ENCODE measurements around the gene USP25.

Gene USP25

GRCh38 chr21:15740383-15740782 lies 10.6 kb downstream of the USP25 start:
- H3K9ac ChIP-seq (ENCODE audit: insufficient read length): no peak overlapping the region

GRCh38 chr21:15741510-15741909 lies 11.7 kb downstream of the USP25 start:
- TF ChIP-seq EZH2 (IDR thresholded peaks at IDR 0.05): no peak
- TF ChIP-seq FOXP2 (optimal IDR thresholded peaks at IDR 0.05; ENCODE audit: control extremely low read depth, extremely low read length, insufficient read depth): no peak
- TF ChIP-seq POLR2AphosphoS5 (IDR thresholded peaks at IDR 0.05; ENCODE audit: borderline replicate concordance, low read depth, low read length): no peak
- Histone ChIP-seq H3K27ac (no peak overlapping the region), H3K4me3 (no peak overlapping the region), H3K9ac (ENCODE audit: insufficient read length) (no peak overlapping the region), H3K9me3 (ENCODE audit: low read depth, low read length) (peaks cover 17% of the 10 kb centered on the region; the same call in 1 of the 2 replicates), H3K36me3 (ENCODE audit: insufficient read depth, low read length) (peaks cover 36% of the 10 kb centered on the region)
- no peak for DNase-seq (ENCODE audit: low read depth, low spot score)

More at GRCh38 chr21:15740383-15740782, 10.6 kb downstream of the USP25 start:
- 0 out of 2 replicates have a peak, but pooled peaks cover 14% of the 10 kb centered on the region for H3K9me3 ChIP-seq (ENCODE audit: low read depth, low read length)
- DNase-seq (ENCODE audit: low read depth, low spot score): no peak
- H3K27ac ChIP-seq: no peak overlapping the region
- H3K36me3 ChIP-seq (ENCODE audit: insufficient read depth, low read length): peaks cover 32% of the 10 kb centered on the region
- no peak for TF ChIP-seq EZH2 (IDR thresholded peaks at IDR 0.05)
- TF ChIP-seq POLR2AphosphoS5 (IDR thresholded peaks at IDR 0.05; ENCODE audit: borderline replicate concordance, low read depth, low read length): no peak
- no peak for TF ChIP-seq FOXP2 (optimal IDR thresholded peaks at IDR 0.05; ENCODE audit: control extremely low read depth, extremely low read length, insufficient read depth)
- H3K4me3 ChIP-seq: no peak overlapping the region

GRCh38 chr21:15742052-15742670 lies 12.4 kb downstream of the USP25 start:
- H3K36me3 ChIP-seq (ENCODE audit: insufficient read depth, low read length): peaks cover 31% of the 10 kb centered on the region
- H3K4me3 ChIP-seq: no peak overlapping the region
- no peak overlapping the region for H3K27ac ChIP-seq
- DNase-seq (ENCODE audit: low read depth, low spot score): no peak
- TF ChIP-seq EZH2 (IDR thresholded peaks at IDR 0.05) (no peak), POLR2AphosphoS5 (IDR thresholded peaks at IDR 0.05; ENCODE audit: borderline replicate concordance, low read depth, low read length) (no peak), FOXP2 (optimal IDR thresholded peaks at IDR 0.05; ENCODE audit: control extremely low read depth, extremely low read length, insufficient read depth) (no peak)
- no peak overlapping the region for H3K9ac ChIP-seq (ENCODE audit: insufficient read length)
- H3K9me3 ChIP-seq (ENCODE audit: low read depth, low read length): peaks cover 13% of the 10 kb centered on the region; the same call in 1 of the 2 replicates

- no peak overlapping the region for H3K9ac ChIP-seq (ENCODE audit: insufficient read length)
- TF ChIP-seq EZH2 (IDR thresholded peaks at IDR 0.05) (no peak), POLR2AphosphoS5 (IDR thresholded peaks at IDR 0.05; ENCODE audit: borderline replicate concordance, low read depth, low read length) (no peak), FOXP2 (optimal IDR thresholded peaks at IDR 0.05; ENCODE audit: control extremely low read depth, extremely low read length, insufficient read depth) (no peak)
- peaks cover 28% of the 10 kb centered on the region for H3K36me3 ChIP-seq (ENCODE audit: insufficient read depth, low read length)
- DNase-seq (ENCODE audit: low read depth, low spot score): no peak
- H3K4me3 ChIP-seq: no peak overlapping the region
- no peak overlapping the region for H3K27ac ChIP-seq
- peaks cover 9% of the 10 kb centered on the region; the same call in 1 of the 2 replicates for H3K9me3 ChIP-seq (ENCODE audit: low read depth, low read length)
Observed at GRCh38 chr21:15742694-15743093, 12.9 kb downstream of the USP25 start.

- Histone ChIP-seq H3K9ac (ENCODE audit: insufficient read length) (no peak overlapping the region), H3K27ac (no peak overlapping the region), H3K36me3 (ENCODE audit: insufficient read depth, low read length) (peaks cover 22% of the 10 kb centered on the region), H3K4me3 (no peak overlapping the region), H3K9me3 (ENCODE audit: low read depth, low read length) (peaks cover 3% of the 10 kb centered on the region; the same call in 1 of the 2 replicates)
- TF ChIP-seq FOXP2 (optimal IDR thresholded peaks at IDR 0.05; ENCODE audit: control extremely low read depth, extremely low read length, insufficient read depth) (no peak), EZH2 (IDR thresholded peaks at IDR 0.05) (no peak), POLR2AphosphoS5 (IDR thresholded peaks at IDR 0.05; ENCODE audit: borderline replicate concordance, low read depth, low read length) (no peak)
- no peak for DNase-seq (ENCODE audit: low read depth, low spot score)
Observed at GRCh38 chr21:15743593-15743992, 13.8 kb downstream of the USP25 start.

GRCh38 chr21:15744926-15745325 lies 15.1 kb downstream of the USP25 start:
- H3K9me3 ChIP-seq (ENCODE audit: low read depth, low read length): peaks cover 3% of the 10 kb centered on the region; the same call in 1 of the 2 replicates
- TF ChIP-seq FOXP2 (optimal IDR thresholded peaks at IDR 0.05; ENCODE audit: control extremely low read depth, extremely low read length, insufficient read depth) (no peak), EZH2 (IDR thresholded peaks at IDR 0.05) (no peak), POLR2AphosphoS5 (IDR thresholded peaks at IDR 0.05; ENCODE audit: borderline replicate concordance, low read depth, low read length) (no peak)
- DNase-seq (ENCODE audit: low read depth, low spot score): no peak
- H3K27ac ChIP-seq: no peak overlapping the region
- H3K36me3 ChIP-seq (ENCODE audit: insufficient read depth, low read length): peaks cover 22% of the 10 kb centered on the region
- H3K9ac ChIP-seq (ENCODE audit: insufficient read length): no peak overlapping the region
- H3K4me3 ChIP-seq: no peak overlapping the region

GRCh38 chr21:15748586-15748985 lies 18.8 kb downstream of the USP25 start:
- TF ChIP-seq EZH2 (IDR thresholded peaks at IDR 0.05) (no peak), FOXP2 (optimal IDR thresholded peaks at IDR 0.05; ENCODE audit: control extremely low read depth, extremely low read length, insufficient read depth) (no peak), POLR2AphosphoS5 (IDR thresholded peaks at IDR 0.05; ENCODE audit: borderline replicate concordance, low read depth, low read length) (no peak)
- Histone ChIP-seq H3K27ac (no peak overlapping the region), H3K4me3 (no peak overlapping the region), H3K9me3 (ENCODE audit: low read depth, low read length) (peaks cover 3% of the 10 kb centered on the region; the same call in 1 of the 2 replicates), H3K9ac (ENCODE audit: insufficient read length) (no peak overlapping the region), H3K36me3 (ENCODE audit: insufficient read depth, low read length) (peaks cover 4% of the 10 kb centered on the region; the same call in 1 of the 2 replicates)
- DNase-seq (ENCODE audit: low read depth, low spot score): no peak

- no peak overlapping the region for H3K4me3 ChIP-seq
Observed at GRCh38 chr21:15749082-15749860, 19.5 kb downstream of the USP25 start.

More at GRCh38 chr21:15749082-15749860, 19.5 kb downstream of the USP25 start:
- no peak for TF ChIP-seq FOXP2 (optimal IDR thresholded peaks at IDR 0.05; ENCODE audit: control extremely low read depth, extremely low read length, insufficient read depth)
- no peak for TF ChIP-seq EZH2 (IDR thresholded peaks at IDR 0.05)
- no peak for TF ChIP-seq POLR2AphosphoS5 (IDR thresholded peaks at IDR 0.05; ENCODE audit: borderline replicate concordance, low read depth, low read length)
- peaks cover 3% of the 10 kb centered on the region; the same call in 1 of the 2 replicates for H3K9me3 ChIP-seq (ENCODE audit: low read depth, low read length)
- no peak overlapping the region for H3K9ac ChIP-seq (ENCODE audit: insufficient read length)
- H3K36me3 ChIP-seq (ENCODE audit: insufficient read depth, low read length): peaks cover 4% of the 10 kb centered on the region; the same call in 1 of the 2 replicates
- no peak for DNase-seq (ENCODE audit: low read depth, low spot score)
- no peak overlapping the region; the same call in 1 of the 2 replicates for H3K27ac ChIP-seq
